ENCODE data around the gene MRC2.

DNA sequence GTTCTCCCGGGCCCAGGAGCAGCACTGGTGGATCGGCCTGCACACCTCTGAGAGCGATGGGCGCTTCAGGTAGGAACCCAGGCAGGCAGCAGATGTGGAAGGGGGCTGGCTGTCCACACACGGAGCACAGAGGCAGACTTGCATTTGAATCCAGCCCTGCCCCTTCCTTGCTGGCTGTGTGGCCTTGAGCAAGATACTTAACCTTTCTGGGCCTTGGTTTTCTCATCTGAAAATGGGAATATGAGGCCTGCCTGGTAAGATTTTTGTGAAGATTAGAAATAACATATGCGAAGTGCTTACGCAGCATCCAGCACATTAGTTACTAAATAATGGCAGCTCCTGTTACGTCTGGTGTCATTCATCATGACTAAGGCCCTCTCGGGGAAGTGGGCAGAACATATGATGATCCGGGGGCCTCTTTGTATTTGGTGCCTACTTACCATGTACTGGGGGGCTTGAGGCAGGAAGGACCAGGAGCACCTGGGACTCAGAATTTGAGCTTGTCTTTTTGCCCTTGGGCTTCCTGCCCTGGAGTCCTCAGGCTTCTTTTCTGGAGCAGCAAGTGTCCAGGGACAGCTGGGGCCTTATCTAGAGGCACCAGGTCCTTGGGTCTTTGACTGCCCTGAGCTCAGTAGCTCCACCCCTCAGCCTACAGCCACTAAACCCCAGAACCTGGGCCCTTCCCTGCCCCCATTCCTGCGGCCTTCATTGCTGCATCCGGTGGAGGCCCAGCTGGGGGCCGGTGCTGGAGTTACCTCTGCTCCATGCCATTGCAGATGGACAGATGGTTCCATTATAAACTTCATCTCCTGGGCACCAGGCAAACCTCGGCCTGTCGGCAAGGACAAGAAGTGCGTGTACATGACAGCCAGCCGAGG is 53.8 kb downstream of the MRC2 start:
- TF ChIP-seq MCM7 (IDR thresholded peaks at IDR 0.05) (no peak), JUND (IDR thresholded peaks at IDR 0.05; ENCODE audit: borderline replicate concordance, low read depth, low read length) (peak; percentile 66; the same call in 1 of the 2 replicates), JUND (tag; IDR thresholded peaks at IDR 0.05; ENCODE audit: borderline replicate concordance, low read depth, low read length) (peak; percentile 52; the same call in 2 of the 3 replicates), PRDM10 (IDR thresholded peaks at IDR 0.05; ENCODE audit: partially characterized antibody) (no peak), PML (IDR thresholded peaks at IDR 0.05; ENCODE audit: low read length) (peak; percentile 82), RBM14 (IDR thresholded peaks at IDR 0.05; ENCODE audit: borderline replicate concordance, insufficient read depth, low read depth, low read length) (no peak), ZFX (CRISPR knock-in tag; IDR thresholded peaks at IDR 0.05) (peak; percentile 98), TAF1 (IDR thresholded peaks at IDR 0.05; ENCODE audit: control insufficient read depth, extremely low read depth, insufficient read depth, low read length, severe bottlenecking) (peak; percentile 80), ESRRA (IDR thresholded peaks at IDR 0.05; ENCODE audit: borderline replicate concordance, low read depth) (peak; percentile 95), MAFK (IDR thresholded peaks at IDR 0.05; ENCODE audit: low read length) (peak; percentile 62; the same call in 1 of the 2 replicates), PRPF4 (IDR thresholded peaks at IDR 0.05; ENCODE audit: insufficient read depth, low read depth, low read length, poor library complexity, severe bottlenecking) (no peak), ZNF121 (CRISPR knock-in tag; conservative IDR thresholded peaks at IDR 0.05) (no peak)
- TF ChIP-seq, protein P1, sequence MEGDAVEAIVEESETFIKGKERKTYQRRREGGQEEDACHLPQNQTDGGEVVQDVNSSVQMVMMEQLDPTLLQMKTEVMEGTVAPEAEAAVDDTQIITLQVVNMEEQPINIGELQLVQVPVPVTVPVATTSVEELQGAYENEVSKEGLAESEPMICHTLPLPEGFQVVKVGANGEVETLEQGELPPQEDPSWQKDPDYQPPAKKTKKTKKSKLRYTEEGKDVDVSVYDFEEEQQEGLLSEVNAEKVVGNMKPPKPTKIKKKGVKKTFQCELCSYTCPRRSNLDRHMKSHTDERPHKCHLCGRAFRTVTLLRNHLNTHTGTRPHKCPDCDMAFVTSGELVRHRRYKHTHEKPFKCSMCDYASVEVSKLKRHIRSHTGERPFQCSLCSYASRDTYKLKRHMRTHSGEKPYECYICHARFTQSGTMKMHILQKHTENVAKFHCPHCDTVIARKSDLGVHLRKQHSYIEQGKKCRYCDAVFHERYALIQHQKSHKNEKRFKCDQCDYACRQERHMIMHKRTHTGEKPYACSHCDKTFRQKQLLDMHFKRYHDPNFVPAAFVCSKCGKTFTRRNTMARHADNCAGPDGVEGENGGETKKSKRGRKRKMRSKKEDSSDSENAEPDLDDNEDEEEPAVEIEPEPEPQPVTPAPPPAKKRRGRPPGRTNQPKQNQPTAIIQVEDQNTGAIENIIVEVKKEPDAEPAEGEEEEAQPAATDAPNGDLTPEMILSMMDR (IDR thresholded peaks at IDR 0.05 in 2 of 3, conservative IDR thresholded peaks at IDR 0.05 in 1 of 3; ENCODE audit: insufficient read depth in 2 of 3, low read depth in 1 of 3, low read length in 3 of 3): no peak

Measured in K562 (cell line).